ENCODE data around the gene ELL2.

DNA sequence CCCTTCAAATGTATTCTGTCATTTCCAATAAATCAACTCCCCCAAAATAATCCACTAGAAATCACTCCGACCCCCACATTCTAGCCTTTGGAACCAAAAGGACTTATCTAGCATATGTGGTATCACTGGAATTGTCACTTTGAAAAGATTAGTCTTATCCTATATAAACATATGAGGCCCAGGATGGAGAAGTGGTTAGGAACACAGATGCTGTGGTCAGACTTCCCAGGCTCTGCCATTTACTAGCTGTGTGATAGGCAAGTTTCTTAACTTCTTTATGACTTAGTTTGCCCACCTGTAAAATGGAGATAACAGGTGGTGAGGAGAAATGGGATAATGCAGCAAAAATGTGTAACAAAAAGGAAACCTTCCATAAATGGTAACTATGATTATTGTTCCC lies 77.1 kb downstream of the ELL2 start:
- TF ChIP-seq POLR2A (IDR thresholded peaks at IDR 0.05) = no peak
- TF ChIP-seq, protein P1, sequence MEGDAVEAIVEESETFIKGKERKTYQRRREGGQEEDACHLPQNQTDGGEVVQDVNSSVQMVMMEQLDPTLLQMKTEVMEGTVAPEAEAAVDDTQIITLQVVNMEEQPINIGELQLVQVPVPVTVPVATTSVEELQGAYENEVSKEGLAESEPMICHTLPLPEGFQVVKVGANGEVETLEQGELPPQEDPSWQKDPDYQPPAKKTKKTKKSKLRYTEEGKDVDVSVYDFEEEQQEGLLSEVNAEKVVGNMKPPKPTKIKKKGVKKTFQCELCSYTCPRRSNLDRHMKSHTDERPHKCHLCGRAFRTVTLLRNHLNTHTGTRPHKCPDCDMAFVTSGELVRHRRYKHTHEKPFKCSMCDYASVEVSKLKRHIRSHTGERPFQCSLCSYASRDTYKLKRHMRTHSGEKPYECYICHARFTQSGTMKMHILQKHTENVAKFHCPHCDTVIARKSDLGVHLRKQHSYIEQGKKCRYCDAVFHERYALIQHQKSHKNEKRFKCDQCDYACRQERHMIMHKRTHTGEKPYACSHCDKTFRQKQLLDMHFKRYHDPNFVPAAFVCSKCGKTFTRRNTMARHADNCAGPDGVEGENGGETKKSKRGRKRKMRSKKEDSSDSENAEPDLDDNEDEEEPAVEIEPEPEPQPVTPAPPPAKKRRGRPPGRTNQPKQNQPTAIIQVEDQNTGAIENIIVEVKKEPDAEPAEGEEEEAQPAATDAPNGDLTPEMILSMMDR (IDR thresholded peaks at IDR 0.05) = no peak
- TF ChIP-seq POLR2AphosphoS5 (IDR thresholded peaks at IDR 0.05) = no peak
